Parathyroid adenoma (tissue), 2 donors: ENCODE data around the gene TRIM47.

Source experiments
- H2AFZ ChIP-seq: fragments of 300-600 bp; sonication (generic); one replicate; pipeline ENCODE4 v1.7.0; 2017; ENCODE audit warnings: antibody characterized with exemption, mild to moderate bottlenecking
- H3K27ac ChIP-seq: fragments of 300-600 bp; sonication (generic); one replicate; pipeline ENCODE4 v1.7.0; 2017
- H3K27me3 ChIP-seq: fragments of 300-600 bp; sonication (generic); one replicate; pipeline ENCODE4 v1.7.0; 2017; ENCODE audit warnings: low read length; ENCODE audit not compliant: control insufficient read depth, insufficient read depth
- H3K36me3 ChIP-seq: fragments of 300-600 bp; sonication (generic); one replicate; pipeline ENCODE4 v1.7.0; 2017; ENCODE audit warnings: low read length; ENCODE audit not compliant: control insufficient read depth, insufficient read depth
- H3K4me1 ChIP-seq: fragments of 300-600 bp; sonication (generic); one replicate; pipeline ENCODE4 v1.7.0; 2017; ENCODE audit warnings: control low read depth
- H3K4me2 ChIP-seq: fragments of 300-600 bp; sonication (generic); one replicate; pipeline ENCODE4 v1.7.0; 2017; ENCODE audit warnings: low read length
- H3K4me3 ChIP-seq: fragments of 300-600 bp; sonication (generic); one replicate; pipeline ENCODE4 v1.7.0; 2017; ENCODE audit warnings: low read depth, low read length
- H3K79me2 ChIP-seq: fragments of 300-600 bp; sonication (generic); one replicate; pipeline ENCODE4 v1.7.0; 2017; ENCODE audit warnings: control low read depth
- H3K9ac ChIP-seq: fragments of 300-600 bp; sonication (generic); one replicate; pipeline ENCODE4 v1.7.0; 2017; ENCODE audit warnings: mild to moderate bottlenecking
- H3K9me3 ChIP-seq: fragments of 300-600 bp; sonication (generic); one replicate; pipeline ENCODE4 v1.7.0; 2017; ENCODE audit warnings: low read length; ENCODE audit not compliant: control insufficient read depth
- CTCF ChIP-seq: fragments of 300-600 bp; sonication (generic); IDR thresholded peaks from one replicate; pipeline ENCODE4 v1.7.0; 2017; ENCODE audit warnings: antibody characterized with exemption, mild to moderate bottlenecking
- donor health status: primary hyperparathyroidism.

The TRIM47 gene

DNA sequence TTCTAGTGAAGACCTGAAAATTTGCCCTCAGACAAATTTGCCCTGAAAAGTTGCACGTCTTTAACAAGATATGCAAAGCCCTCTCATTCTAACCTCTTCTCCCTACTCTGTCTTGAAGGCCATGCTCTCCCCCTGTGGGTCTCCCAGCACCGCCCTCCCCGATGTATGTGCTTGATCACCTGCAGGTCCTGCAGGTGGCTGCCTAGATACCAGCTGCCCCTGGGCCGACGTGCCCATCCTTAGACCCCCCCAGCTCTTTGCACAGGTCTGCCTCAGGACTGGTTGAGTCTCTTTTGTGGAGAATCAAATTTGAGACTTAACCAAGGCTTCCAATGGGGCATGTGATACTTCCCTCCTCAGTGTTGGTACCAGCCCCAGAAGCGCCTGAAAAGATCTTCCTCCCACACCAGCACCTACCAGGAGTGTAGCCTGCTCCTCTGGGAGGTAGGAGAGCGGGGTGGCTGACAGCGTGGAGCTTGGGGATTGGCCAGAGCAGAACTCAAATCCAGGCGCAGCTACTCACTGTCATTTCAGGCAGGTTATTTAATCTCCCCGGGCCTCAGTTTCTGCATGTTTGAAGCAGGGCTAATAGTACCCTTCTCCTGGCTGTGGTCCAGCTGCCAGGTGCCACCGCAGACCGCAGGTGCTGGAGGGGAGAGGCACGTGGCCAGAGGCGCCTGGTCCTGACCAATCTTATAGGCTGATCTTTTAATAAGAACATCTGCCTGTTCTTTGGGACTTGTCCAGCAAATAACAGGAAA lies 30.9 kb upstream of the TRIM47 start:
- no peaks in the 10 kb centered on the region for H3K27me3 ChIP-seq
- H3K9me3 ChIP-seq, result no peaks in the 10 kb centered on the region
- H3K4me2 ChIP-seq, result no peak overlapping the region
- no peak overlapping the region for H3K9ac ChIP-seq
- H2AFZ ChIP-seq, result no peak overlapping the region
- H3K79me2 ChIP-seq, result no peaks in the 10 kb centered on the region
- H3K27ac ChIP-seq, result no peak overlapping the region
- no peaks in the 10 kb centered on the region for H3K4me1 ChIP-seq
- no peak overlapping the region for H3K4me3 ChIP-seq
- no peaks in the 10 kb centered on the region for H3K36me3 ChIP-seq
- no peak for TF ChIP-seq CTCF

GRCh38 chr17:75908201-75908600 lies 29.8 kb upstream of the TRIM47 start:
- H3K4me1 ChIP-seq, result peaks cover 3% of the 10 kb centered on the region
- peaks cover under 1% of the 10 kb centered on the region for H3K79me2 ChIP-seq
- no peak overlapping the region for H3K4me2 ChIP-seq
- H3K4me3 ChIP-seq, result no peak overlapping the region
- H3K27ac ChIP-seq, result no peak overlapping the region
- H3K27me3 ChIP-seq, result no peaks in the 10 kb centered on the region
- no peaks in the 10 kb centered on the region for H3K9me3 ChIP-seq
- no peak overlapping the region for H3K9ac ChIP-seq
- no peak for TF ChIP-seq CTCF
- no peaks in the 10 kb centered on the region for H3K36me3 ChIP-seq
- H2AFZ ChIP-seq, result no peak overlapping the region

- no peak for TF ChIP-seq CTCF
- Histone ChIP-seq H2AFZ (peak overlapping the region; percentile 28), H3K4me3 (no peak overlapping the region), H3K36me3 (no peaks in the 10 kb centered on the region), H3K27me3 (no peaks in the 10 kb centered on the region), H3K27ac (peak overlapping the region; percentile 19), H3K4me2 (no peak overlapping the region), H3K9me3 (no peaks in the 10 kb centered on the region), H3K9ac (no peak overlapping the region), H3K79me2 (peaks cover 5% of the 10 kb centered on the region), H3K4me1 (peaks cover 3% of the 10 kb centered on the region)
Observed at GRCh38 chr17:75906143-75906884, 27.9 kb upstream of the TRIM47 start.

DNA sequence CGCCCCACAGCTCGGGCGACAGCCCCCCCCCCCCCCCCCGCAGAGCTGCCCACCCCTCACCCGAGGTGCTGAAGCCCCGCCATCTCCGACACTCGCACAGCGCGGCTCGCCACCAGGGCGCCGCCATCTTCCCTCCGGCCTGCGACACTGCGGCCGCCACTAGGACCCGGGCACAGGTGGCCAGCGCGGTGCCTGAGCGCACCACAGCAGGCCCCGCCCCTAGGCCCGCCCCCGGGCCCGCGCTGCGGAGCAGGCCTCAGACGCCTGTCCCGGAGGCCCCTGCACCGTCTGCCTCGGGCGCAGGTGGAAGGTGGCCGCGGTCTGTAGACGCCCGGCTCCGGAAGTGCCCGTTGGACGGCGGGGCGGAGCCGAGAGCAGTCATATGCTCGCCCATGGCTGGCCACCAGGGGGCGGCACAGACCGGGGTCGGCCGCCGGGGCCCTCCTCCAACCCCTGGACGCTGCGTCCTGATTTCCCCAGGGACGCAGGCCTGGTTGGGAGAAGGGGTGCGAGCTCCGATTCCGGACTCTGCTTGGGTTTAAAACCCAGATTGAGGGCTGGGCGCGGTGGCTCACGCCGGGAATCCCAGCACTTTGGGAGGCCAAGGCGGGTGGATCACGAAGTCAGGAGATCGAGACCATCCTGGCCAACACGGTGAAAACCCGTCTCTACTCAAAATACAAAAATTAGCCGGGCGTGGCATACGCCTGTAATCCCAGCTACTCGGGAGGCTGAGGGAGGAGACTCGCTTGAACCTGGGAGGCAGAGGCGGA lies 26.6 kb upstream of the TRIM47 start, which contains the start of gene MRPL38:
Gene MRPL38, minus strand, starts transcription at position 136 of the 773 bp plus-strand sequence. Its CDS starts 9 bp downstream, at position 127.
- Histone ChIP-seq H3K79me2 (peaks cover 13% of the 10 kb centered on the region), H3K27me3 (no peaks in the 10 kb centered on the region), H3K36me3 (no peaks in the 10 kb centered on the region), H2AFZ (peak within 1 kb of the TSS; percentile 90), H3K4me3 (peak within 1 kb of the TSS; percentile 76), H3K9me3 (no peaks in the 10 kb centered on the region), H3K27ac (peak within 1 kb of the TSS; percentile 87), H3K4me1 (peaks cover 3% of the 10 kb centered on the region), H3K9ac (peak within 1 kb of the TSS; percentile 74), H3K4me2 (peak within 1 kb of the TSS; percentile 73)
- TF ChIP-seq CTCF, result peak; percentile 100
